NCI-H1694 treated with DMSO at 0.1 percent for 48 hours (cell line): ENCODE measurements around the gene C16orf74.

Experiments used
- DNase-seq: peaks from one replicate; lab custom pipeline; 2025; lab: John Stamatoyannopoulos, UW

C16orf74 gene

GRCh38 chr16:85746460-85747215, 4.3 kb downstream of the C16orf74 start:
- no peak for DNase-seq

- DNase-seq = no peak
Observed at GRCh38 chr16:85738923-85739715, 11.8 kb downstream of the C16orf74 start.

GRCh38 chr16:85736921-85737320, 14.0 kb downstream of the C16orf74 start:
- DNase-seq = no peak

GRCh38 chr16:85735946-85736345, 14.9 kb downstream of the C16orf74 start:
- DNase-seq = no peak

GRCh38 chr16:85735225-85735635, 15.7 kb downstream of the C16orf74 start:
- no peak for DNase-seq

- DNase-seq = no peak
Observed at GRCh38 chr16:85734311-85735017, 16.4 kb downstream of the C16orf74 start.

- no peak for DNase-seq
Observed at GRCh38 chr16:85733839-85734170, 17.1 kb downstream of the C16orf74 start.

GRCh38 chr16:85733155-85733838, 17.6 kb downstream of the C16orf74 start:
- no peak for DNase-seq

GRCh38 chr16:85731179-85731578, 19.7 kb downstream of the C16orf74 start:
- DNase-seq = no peak

- no peak for DNase-seq
Observed at GRCh38 chr16:85730186-85730465, 20.8 kb downstream of the C16orf74 start.

- no peak for DNase-seq
Observed at GRCh38 chr16:85729452-85730185, 21.3 kb downstream of the C16orf74 start.

- no peak for DNase-seq
Observed at GRCh38 chr16:85728879-85729278, 22.0 kb downstream of the C16orf74 start.

- peak; percentile 61 for DNase-seq
Observed at GRCh38 chr16:85724936-85725335, 26.0 kb downstream of the C16orf74 start.

- no peak for DNase-seq
Observed at GRCh38 chr16:85724126-85724879, 26.6 kb downstream of the C16orf74 start.

- DNase-seq = no peak
Observed at GRCh38 chr16:85722128-85722893, 28.6 kb downstream of the C16orf74 start.

- DNase-seq = no peak
Observed at GRCh38 chr16:85720302-85720637, 30.6 kb downstream of the C16orf74 start.

GRCh38 chr16:85719605-85720301, 31.1 kb downstream of the C16orf74 start:
- DNase-seq = no peak

- DNase-seq = peak; percentile 39
Observed at GRCh38 chr16:85718682-85719081, 32.2 kb downstream of the C16orf74 start.

- no peak for DNase-seq
Observed at GRCh38 chr16:85718153-85718477, 32.8 kb downstream of the C16orf74 start.
